Rectal smooth muscle tissue (tissue), 1 donor: ENCODE results near the gene KLK10.

Experiments
- H3K27ac ChIP-seq: one replicate; pipeline ENCODE4 v1.7.0; 2013; ENCODE audit warnings: low read depth, low read length, inconsistent platforms
- H3K27me3 ChIP-seq: one replicate; pipeline ENCODE4 v1.7.0; 2013; ENCODE audit warnings: low read length; ENCODE audit not compliant: control insufficient read depth, insufficient read depth
- H3K36me3 ChIP-seq: one replicate; pipeline ENCODE4 v1.7.0; 2013; ENCODE audit warnings: low read length; ENCODE audit not compliant: control insufficient read depth, insufficient read depth
- H3K4me1 ChIP-seq: one replicate; pipeline ENCODE4 v1.7.0; 2013; ENCODE audit warnings: low read length; ENCODE audit not compliant: control insufficient read depth, insufficient read depth
- H3K4me3 ChIP-seq: one replicate; pipeline ENCODE4 v1.7.0; 2013; ENCODE audit warnings: low read length
- H3K9ac ChIP-seq: one replicate; pipeline ENCODE4 v1.7.0; 2013; ENCODE audit warnings: low read length

The KLK10 gene

DNA sequence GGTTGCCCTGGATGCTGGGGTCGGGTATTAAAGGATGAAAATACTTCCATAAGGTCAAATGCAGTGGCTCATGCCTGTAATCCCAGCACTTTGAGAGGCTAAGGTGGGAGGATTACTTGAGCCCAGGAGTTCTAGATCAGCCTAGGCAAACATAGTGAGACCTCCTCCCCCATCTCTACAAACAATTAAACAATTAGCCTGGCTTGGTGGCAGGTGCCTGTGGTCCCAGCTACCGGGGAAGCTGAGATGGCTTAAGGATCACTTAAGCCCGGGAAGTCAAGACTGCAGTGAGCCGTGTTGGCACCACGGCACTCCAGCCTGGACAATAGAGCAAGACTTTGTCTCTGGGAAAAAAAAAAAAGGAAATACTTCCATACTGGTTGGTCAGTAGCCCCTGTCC, 5.4 kb upstream of the KLK10 start:
- Histone ChIP-seq H3K4me3 (no peak overlapping the region), H3K27ac (no peak overlapping the region), H3K36me3 (no peaks in the 10 kb centered on the region), H3K9ac (no peak overlapping the region), H3K4me1 (no peaks in the 10 kb centered on the region), H3K27me3 (no peaks in the 10 kb centered on the region)

DNA sequence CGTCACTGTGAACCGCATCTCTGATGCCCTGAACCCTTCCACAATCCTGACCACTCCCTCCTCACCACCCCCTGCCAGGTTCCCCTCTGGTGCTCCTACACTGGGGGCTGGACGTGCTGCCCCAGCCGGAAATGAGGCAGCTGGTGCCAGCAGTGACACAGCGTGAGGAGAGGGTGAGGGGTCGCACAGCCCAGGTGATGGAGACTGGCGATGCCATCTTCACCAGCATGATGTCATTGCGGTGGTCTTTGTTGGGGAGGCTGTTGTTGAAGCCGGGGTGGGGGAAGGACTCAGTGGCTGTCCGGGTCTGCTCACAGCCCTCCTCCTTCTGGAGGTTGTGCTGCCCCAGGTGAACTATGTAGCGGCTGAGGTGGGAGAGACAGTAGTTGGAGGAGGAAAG, 4.4 kb upstream of the KLK10 start:
- Histone ChIP-seq H3K27me3 (no peaks in the 10 kb centered on the region), H3K9ac (no peak overlapping the region), H3K36me3 (no peaks in the 10 kb centered on the region), H3K4me1 (no peaks in the 10 kb centered on the region), H3K4me3 (no peak overlapping the region), H3K27ac (no peak overlapping the region)

DNA sequence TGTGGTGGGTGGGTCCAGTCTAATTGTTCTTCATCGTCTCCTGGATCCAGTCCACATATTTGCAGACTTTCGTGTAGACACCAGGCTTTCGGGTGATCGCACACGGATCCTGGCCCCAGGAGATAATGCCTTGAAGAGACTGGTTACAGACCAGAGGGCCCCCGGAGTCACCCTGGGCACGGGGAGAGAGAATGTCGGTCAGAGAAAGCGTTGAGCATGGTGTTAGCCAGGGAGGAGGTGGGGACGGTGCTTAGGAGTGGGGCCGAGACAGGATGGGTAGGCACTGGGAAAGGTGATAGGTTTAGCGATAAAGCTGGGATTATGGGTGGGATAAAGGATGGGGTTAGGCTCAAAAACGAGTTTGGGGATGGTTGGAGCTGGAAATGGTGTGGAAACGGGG, 3.0 kb upstream of the KLK10 start:
- H3K27ac ChIP-seq, result no peak overlapping the region
- H3K36me3 ChIP-seq, result no peaks in the 10 kb centered on the region
- no peak overlapping the region for H3K4me3 ChIP-seq
- no peaks in the 10 kb centered on the region for H3K27me3 ChIP-seq
- H3K9ac ChIP-seq, result no peak overlapping the region
- H3K4me1 ChIP-seq, result no peaks in the 10 kb centered on the region

DNA sequence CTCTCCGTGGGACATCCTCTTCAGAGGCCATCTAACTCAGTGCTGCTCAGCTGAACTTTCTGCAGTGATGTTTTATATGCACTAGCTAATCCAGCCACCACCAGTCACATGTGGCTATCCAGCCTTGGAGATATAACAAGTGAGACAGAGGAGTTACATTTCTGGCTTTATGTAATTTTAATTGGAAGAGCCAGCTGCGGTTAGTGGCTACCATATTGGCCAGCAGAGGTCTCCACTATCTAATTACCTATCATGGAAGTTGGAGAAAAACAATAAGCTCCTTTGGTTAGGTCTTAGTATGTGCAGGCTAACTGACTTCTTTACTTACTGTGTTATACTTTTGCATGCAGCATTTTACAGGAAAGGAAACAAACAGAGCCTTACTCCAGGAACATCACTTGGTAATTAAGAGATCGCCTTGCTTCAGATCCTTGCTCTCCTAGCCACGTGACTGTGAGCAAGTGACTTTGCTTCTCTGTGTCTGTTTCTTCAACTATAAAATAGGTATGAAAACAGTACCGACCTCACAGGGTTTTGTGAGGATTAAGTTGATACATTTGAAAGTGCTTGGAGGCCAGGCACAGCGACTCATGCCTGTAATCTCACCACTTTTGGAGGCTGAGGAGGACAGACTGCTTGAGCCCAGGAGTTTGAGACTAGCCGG, 1.6 kb upstream of the KLK10 start:
- Histone ChIP-seq H3K9ac (no peak overlapping the region), H3K27ac (no peak overlapping the region), H3K4me3 (no peak overlapping the region), H3K4me1 (no peaks in the 10 kb centered on the region), H3K36me3 (no peaks in the 10 kb centered on the region), H3K27me3 (peaks cover 9% of the 10 kb centered on the region)

DNA sequence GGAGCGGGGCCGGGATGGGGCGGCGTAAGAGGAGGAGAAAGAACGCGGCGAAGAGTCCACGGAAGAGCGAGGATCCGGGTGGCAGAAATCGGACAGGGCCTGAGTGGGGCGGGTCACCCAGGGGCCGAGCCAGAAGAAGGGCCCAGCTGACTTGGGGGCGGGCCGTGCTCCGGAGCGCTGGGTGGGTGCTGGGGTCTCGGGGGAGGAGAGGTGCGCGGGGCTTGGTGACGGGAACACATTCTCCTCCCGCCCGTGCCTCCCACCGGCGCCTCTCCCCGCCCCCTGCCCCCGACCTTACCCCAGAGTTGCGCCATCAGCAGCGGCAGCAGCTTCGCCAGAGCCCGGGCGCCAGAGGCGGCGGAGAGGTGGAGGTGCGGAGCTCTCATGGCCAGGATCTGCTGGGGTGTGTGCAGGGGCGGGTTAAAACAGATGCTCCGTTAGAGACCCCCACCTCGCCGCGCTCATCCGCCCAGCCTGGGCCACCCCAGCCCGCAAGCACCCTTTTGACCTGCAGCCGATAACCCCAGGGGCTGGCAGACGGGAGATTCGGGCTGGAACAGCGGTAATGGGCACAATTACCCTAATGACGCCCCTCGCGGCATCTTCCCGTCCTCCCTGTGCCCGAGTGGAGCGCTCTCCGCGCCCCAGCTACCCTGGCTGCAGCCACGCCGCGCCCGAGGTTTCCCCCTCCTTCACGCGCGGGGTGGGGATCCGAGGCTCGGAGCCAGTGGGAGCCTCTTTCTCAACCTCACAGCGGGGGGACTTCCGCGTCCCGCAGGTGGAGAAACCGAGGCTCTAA, 565 bp downstream of the KLK10 start:
- Histone ChIP-seq H3K27ac (no peak overlapping the region), H3K4me1 (no peaks in the 10 kb centered on the region), H3K27me3 (peaks cover 9% of the 10 kb centered on the region), H3K9ac (no peak overlapping the region), H3K36me3 (no peaks in the 10 kb centered on the region), H3K4me3 (no peak overlapping the region)

DNA sequence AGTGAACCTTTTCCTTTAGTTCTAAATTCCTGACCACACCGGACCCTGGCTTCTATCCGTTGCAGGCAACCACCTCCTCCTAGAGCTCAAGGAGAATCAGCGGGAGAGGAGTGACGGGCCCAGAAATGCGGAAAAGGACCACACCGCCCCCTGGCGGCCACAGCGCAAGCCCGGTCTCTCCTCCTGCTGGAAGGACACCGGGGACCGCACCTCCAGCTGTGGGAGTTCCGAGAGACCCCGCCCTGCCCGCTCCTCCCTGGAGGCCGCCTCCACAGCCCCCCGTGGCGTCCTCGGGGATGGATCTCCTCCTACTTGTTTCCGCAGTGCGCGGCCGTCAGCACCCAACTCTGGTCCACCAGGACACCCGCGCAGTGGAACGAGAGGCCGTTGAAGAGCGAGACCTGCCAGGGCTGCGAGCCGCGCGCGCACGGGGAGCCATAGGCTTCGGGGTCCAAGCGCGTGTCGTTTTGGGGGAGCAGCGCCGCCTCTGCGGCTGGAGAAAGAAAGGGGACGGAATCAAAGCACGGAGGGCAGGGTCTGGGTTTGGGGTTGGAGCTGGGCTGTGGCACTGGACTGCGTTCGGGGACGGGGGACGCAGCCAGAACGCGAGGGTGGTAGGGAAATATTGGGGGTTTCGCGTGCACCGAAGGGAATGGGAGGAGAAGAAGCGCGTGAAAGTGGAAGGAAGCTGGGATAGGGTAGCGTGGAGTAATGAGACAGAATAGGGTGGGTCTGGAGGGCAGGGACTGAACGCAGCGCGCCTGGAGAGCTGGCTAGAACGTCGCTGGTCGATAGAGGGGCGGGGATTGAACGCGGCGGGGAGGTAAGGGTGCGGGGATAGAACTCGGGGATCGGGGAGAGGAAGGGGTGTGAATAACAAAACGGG, 2.5 kb downstream of the KLK10 start:
- H3K27ac ChIP-seq, result no peak overlapping the region
- no peaks in the 10 kb centered on the region for H3K36me3 ChIP-seq
- no peak overlapping the region for H3K9ac ChIP-seq
- no peaks in the 10 kb centered on the region for H3K4me1 ChIP-seq
- peak overlapping the region; percentile 14 for H3K4me3 ChIP-seq
- H3K27me3 ChIP-seq, result peaks cover 9% of the 10 kb centered on the region

DNA sequence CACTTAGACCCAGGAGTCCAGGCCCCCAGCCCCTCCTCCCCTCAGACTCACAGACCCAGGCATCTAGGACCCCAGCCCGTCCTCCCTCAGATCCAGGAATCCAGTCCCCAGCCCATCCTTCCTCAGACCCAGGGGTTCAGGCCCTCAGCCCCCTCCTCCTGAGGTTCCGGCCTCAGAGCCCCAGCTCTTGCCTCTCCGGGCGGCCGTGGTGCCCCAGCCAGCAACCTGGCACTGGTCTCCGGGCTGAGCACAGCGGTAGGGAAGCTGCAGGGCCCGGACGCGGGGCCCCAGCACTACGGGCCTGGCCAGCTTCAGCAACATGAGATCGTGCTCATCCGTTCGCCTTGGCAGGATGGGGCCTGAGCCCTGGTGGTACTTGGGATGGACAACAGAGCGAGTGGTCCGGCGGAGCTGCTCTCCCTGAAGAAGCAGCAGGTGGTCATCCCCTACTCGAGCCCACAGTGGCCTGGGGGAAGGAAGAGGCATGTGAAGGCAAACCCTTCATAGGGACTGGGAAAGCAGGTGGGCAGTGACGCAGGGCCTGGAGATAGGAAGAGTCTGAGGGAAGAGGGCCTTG, 3.7 kb downstream of the KLK10 start:
- Histone ChIP-seq H3K4me3 (no peak overlapping the region), H3K4me1 (no peaks in the 10 kb centered on the region), H3K27ac (no peak overlapping the region), H3K9ac (no peak overlapping the region), H3K27me3 (peaks cover 9% of the 10 kb centered on the region), H3K36me3 (no peaks in the 10 kb centered on the region)

DNA sequence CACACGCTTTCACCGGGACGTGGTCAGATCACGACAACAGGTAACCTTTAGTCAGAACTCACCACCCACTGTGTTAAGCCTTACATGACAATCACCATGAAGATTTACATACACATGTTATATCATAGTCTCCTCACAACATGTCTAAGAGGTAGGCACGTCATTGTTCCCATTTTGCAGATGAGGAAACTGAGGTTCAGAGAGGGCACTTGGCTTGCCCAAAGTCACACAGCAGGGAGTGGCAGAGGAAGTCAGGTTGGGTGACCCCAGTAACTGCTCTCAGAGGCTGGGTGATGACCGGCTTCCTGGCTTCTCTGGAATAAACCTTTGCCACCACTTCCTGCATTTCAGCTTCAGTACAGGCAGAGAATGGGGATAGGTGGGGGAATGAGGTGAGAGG, 5.3 kb downstream of the KLK10 start:
- no peak overlapping the region for H3K27ac ChIP-seq
- no peaks in the 10 kb centered on the region for H3K4me1 ChIP-seq
- no peak overlapping the region for H3K4me3 ChIP-seq
- H3K9ac ChIP-seq, result no peak overlapping the region
- no peaks in the 10 kb centered on the region for H3K36me3 ChIP-seq
- H3K27me3 ChIP-seq, result peaks cover 9% of the 10 kb centered on the region

DNA sequence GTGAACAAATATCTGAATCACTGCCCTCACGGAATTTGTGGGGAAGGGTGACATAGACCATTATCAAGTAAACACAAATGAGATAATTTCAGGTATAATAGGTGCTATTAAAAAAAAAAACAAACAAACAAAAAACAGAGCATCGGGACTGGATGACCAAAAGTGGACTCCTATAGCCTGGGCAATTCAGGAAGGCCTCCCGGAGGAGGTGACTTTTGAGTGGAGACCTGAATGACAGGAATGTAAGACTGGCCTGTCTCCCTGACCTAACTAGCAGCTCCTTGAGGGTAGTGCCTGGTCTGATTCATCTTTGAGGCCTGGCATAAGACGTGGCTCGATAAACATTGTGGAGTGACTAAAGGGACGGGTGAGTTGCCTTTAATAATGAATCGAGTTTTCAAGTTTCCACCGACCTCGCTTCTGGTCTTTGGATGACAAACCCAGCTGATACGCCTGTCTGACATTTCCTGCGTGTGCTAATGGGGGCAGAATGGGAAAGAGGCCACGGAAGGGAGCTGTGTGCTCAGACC, 6.8 kb downstream of the KLK10 start:
- no peaks in the 10 kb centered on the region for H3K36me3 ChIP-seq
- H3K27ac ChIP-seq, result no peak overlapping the region
- H3K4me3 ChIP-seq, result no peak overlapping the region
- H3K4me1 ChIP-seq, result no peaks in the 10 kb centered on the region
- peaks cover 9% of the 10 kb centered on the region for H3K27me3 ChIP-seq
- H3K9ac ChIP-seq, result no peak overlapping the region

DNA sequence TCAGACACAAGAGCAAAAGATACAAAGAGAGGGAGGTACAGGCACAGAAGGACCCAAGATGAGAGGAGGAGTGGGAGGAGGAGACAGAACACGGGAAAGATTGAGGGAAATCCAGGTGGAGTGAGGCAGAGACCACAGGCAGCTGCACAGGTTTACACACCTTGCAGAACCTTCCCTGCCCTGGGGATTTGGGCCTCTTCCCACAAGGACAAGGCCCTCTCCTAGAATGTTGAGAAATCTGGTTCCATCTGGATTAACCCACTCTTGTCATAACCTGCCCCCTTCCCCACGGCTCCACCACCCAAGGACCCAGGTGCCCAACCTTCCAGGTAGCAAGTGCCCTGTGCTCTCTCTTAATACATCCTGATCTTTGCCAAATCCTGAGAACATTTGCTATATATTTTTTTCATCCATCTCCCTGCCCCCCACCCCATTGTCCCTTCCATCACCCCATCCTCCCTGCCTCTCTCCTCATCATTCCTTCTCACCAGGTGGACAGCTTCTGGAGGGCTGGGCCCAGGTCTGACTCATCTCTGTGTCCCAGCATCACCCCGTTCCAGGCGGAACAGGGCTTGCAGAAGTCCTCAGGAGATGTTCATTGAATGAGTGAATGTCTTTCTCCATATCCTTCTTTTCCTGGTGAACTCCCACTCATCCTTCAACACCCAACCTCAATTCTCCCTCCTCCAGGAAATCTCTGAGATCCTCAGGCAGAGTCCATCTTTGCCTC, 9.3 kb downstream of the KLK10 start:
- H3K4me1 ChIP-seq, result no peaks in the 10 kb centered on the region
- H3K4me3 ChIP-seq, result no peak overlapping the region
- H3K9ac ChIP-seq, result no peak overlapping the region
- H3K27ac ChIP-seq, result no peak overlapping the region
- H3K27me3 ChIP-seq, result no peaks in the 10 kb centered on the region
- no peaks in the 10 kb centered on the region for H3K36me3 ChIP-seq

DNA sequence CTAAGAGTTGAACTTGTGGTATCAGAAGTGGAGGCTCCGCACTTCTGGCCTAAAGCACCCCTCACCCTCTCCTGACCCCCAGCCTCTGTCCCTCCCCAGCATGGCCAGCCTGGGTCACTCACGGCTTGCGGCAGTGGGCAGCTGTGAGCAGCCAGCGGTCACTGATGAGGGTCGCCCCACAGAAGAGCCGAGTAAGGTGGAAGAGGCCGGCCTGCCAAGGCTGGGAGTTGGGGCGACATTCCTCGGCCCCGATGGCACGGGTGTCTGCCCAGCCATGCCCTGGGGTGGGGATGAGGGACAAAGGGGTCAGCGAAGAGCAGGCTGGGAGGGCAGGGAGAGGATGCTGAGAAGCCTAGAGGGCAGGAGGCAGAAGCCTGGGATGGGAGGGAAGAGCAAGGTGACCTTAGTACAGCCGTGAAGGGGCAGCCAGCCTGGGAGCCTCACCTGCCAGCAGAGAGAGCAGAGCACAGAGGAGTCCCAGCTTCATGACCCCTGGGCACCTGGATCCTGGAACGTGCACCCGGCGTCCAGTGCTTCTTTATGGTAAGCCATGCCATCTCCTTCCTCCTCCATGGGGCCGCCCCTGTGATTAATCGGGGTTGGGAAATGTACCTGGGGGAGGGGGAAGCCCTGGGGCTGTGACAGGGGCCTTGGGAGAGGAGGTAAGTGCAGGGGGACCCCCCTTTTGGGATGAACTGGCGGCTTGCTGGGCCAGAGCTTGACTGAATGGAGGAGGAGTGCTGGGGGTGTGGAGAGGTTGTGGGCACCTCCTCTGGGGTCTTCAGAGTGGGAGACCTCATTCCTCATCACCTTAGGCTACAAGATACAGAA, 10.2 kb downstream of the KLK10 start:
- Histone ChIP-seq H3K36me3 (no peaks in the 10 kb centered on the region), H3K4me3 (no peak overlapping the region), H3K4me1 (no peaks in the 10 kb centered on the region), H3K9ac (no peak overlapping the region), H3K27me3 (no peaks in the 10 kb centered on the region), H3K27ac (no peak overlapping the region)
